PC-3 (cell line): ENCODE measurements around the gene ENG. TPM values are rescaled to one million over a fixed set of nuclear protein-coding genes. Genes with fewer than 3 reads are reported as not detected.

Experiments
- ATAC-seq: fragments of 200-7000 bp; cut with Tn5 transposase; 2 replicates; pipeline ENCODE4 v1.9.1; 2020; ENCODE audit warnings: mild to moderate bottlenecking, moderate library complexity
- BruUV-seq: library from RNA; stranded (reverse); fragments of 400-500 nt; replicated peaks from 2 replicates; lab custom pipeline; 2021; lab: Mats Ljungman, UMichigan
- CTCF ChIA-PET: fragments of 300-600 bp; sonication (Branson Sonifier 250); formaldehyde crosslinking; loops from one replicate; lab custom pipeline; 2022; ENCODE audit warnings: antibody characterized with exemption; lab: Charles Lee
- POLR2A ChIA-PET: fragments of 300-600 bp; sonication (Branson Sonifier 250); formaldehyde crosslinking; loops from one replicate; lab custom pipeline; 2022; ENCODE audit warnings: antibody characterized with exemption; ENCODE audit not compliant: unreplicated experiment; lab: Charles Lee
- DNase-seq: peaks from one replicate; pipeline ENCODE4 v3.0.0-alpha.2; 2015
- H2AFZ ChIP-seq: fragments of 300-600 bp; sonication (generic); 2 replicates; pipeline ENCODE4 v1.6.0; 2016; ENCODE audit warnings: antibody characterized with exemption, low read length
- H3F3A ChIP-seq: fragments of 300-600 bp; sonication (generic); one replicate; pipeline ENCODE4 v1.6.0; 2017; ENCODE audit warnings: antibody characterized with exemption, low read length, control low read depth, mild to moderate bottlenecking; ENCODE audit not compliant: unreplicated experiment
- H3K27ac ChIP-seq: fragments of 300-600 bp; sonication (generic); 2 replicates; pipeline ENCODE4 v1.5.1; 2016; ENCODE audit warnings: mild to moderate bottlenecking, low read length
- H3K27me3 ChIP-seq: fragments of 300-600 bp; sonication (generic); 2 replicates; pipeline ENCODE4 v1.6.1; 2016; ENCODE audit warnings: low read length, mixed read lengths
- H3K36me3 ChIP-seq: fragments of 300-600 bp; sonication (generic); 2 replicates; pipeline ENCODE4 v1.6.1; 2016; ENCODE audit warnings: low read depth, mixed run types, low read length, mixed read lengths
- H3K4me1 ChIP-seq: fragments of 300-600 bp; sonication (generic); 2 replicates; pipeline ENCODE4 v1.5.1; 2016; ENCODE audit warnings: low read length; ENCODE audit not compliant: insufficient read depth
- H3K4me2 ChIP-seq: fragments of 300-600 bp; sonication (generic); 2 replicates; pipeline ENCODE4 v1.6.0; 2016; ENCODE audit warnings: low read length
- H3K4me3 ChIP-seq: fragments of 300-600 bp; sonication (generic); 2 replicates; pipeline ENCODE4 v1.5.1; 2016; ENCODE audit warnings: mild to moderate bottlenecking, low read length, mixed read lengths
- H3K79me2 ChIP-seq: fragments of 300-600 bp; sonication (generic); 2 replicates; pipeline ENCODE4 v1.6.1; 2017; ENCODE audit warnings: low read length, mixed read lengths
- H3K9ac ChIP-seq: fragments of 300-600 bp; sonication (generic); 2 replicates; pipeline ENCODE4 v1.6.0; 2016; ENCODE audit warnings: mild to moderate bottlenecking, low read length
- H3K9me2 ChIP-seq: fragments of 300-600 bp; sonication (generic); replicated peaks from 2 replicates; pipeline ENCODE4 v1.6.1; 2016; ENCODE audit warnings: mixed run types, low read length, mixed read lengths
- H3K9me3 ChIP-seq: fragments of 300-600 bp; sonication (generic); 2 replicates; pipeline ENCODE4 v1.6.1; 2016; ENCODE audit warnings: low read length, mixed read lengths
- H4K20me1 ChIP-seq: fragments of 300-600 bp; sonication (generic); 2 replicates; pipeline ENCODE4 v1.6.1; 2016; ENCODE audit warnings: low read length, mixed read lengths
- CTCF ChIP-seq: fragments of 300-600 bp; sonication (generic); conservative IDR thresholded peaks from 2 replicates; pipeline ENCODE4 v1.5.1; 2017; ENCODE audit warnings: antibody characterized with exemption, low read depth, mild to moderate bottlenecking, low read length
- EZH2 ChIP-seq: fragments of 300-600 bp; sonication (generic); IDR thresholded peaks from one replicate; pipeline ENCODE4 v1.6.1; 2017; ENCODE audit warnings: antibody characterized with exemption, mild to moderate bottlenecking, low read length; ENCODE audit not compliant: unreplicated experiment
- EZH2phosphoT487 ChIP-seq: fragments of 300-600 bp; sonication (generic); IDR thresholded peaks from 2 replicates; pipeline ENCODE4 v1.6.1; 2018; ENCODE audit warnings: mild to moderate bottlenecking, antibody characterized with exemption, low read length, borderline replicate concordance
- intact Hi-C: fragments of 100-400 bp; cut with micrococcal nuclease; formaldehyde crosslinking; loops from 2 replicates; pipeline ENCODE4 v1.9.0; 2023
- total RNA-seq: library from RNA; depleted of rRNA; stranded (reverse); fragments of >200 nt; gene quantifications from 2 replicates; pipeline ENCODE4 v1.2.3, GENCODE V29; 2014

ENG gene
- total RNA-seq, 1 experiment from 2014 or later: 1.1 TPM

DNA sequence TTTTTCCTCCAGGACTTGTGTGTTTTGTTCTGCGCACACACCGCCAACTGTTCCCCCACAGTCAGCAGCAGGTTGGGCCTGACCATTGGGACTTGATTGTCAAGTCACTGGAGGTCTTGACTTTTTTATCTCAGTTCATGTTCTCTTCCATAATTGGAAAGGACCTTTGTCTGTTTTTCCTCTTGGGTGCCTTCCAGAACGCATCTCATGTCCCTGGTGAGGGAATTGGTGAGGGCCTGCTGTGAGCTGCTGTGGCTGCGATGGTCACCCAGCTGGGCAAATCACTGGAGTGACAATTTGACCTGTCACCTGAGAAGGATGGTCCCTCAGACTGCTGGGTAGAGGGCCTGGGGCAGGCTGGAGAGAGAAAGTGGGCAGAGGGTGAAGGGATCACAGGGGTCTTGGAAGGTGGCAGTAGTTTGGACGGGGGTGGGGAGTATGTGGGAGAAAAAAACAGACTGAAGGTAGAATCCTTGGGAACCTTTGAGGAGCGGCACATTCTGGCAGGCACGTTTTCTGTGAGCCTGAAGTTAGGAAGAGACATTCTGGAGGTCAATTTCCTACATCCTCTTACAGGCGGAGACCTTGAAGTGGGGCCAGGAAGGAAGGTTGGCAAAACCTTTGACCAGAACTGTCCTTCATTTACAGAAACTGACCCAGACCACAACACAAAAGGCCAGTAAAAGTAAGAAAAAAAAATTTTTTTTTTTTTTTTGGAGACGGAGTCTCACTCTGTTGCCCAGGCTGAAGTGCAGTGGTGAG is 64.2 kb downstream of the ENG start:
- Histone ChIP-seq H3K9ac (no peak overlapping the region), H2AFZ (no peak overlapping the region), H3K9me3 (no peaks in the 10 kb centered on the region), H4K20me1 (peaks cover 32% of the 10 kb centered on the region), H3K79me2 (peaks cover 42% of the 10 kb centered on the region), H3K27me3 (no peaks in the 10 kb centered on the region), H3F3A (no peaks in the 10 kb centered on the region), H3K4me2 (no peak overlapping the region), H3K9me2 (no peaks in the 10 kb centered on the region), H3K27ac (no peak overlapping the region), H3K36me3 (peaks cover 48% of the 10 kb centered on the region), H3K4me1 (peaks cover 7% of the 10 kb centered on the region), H3K4me3 (no peak overlapping the region)
- CTCF ChIA-PET: no interaction called here
- TF ChIP-seq EZH2: no peak
- TF ChIP-seq CTCF: no peak
- TF ChIP-seq EZH2phosphoT487: no peak
- BruUV-seq: no TSS peak
- DNase-seq: no peak
- intact Hi-C loops: no loop called here
- POLR2A ChIA-PET: no interaction called here
- ATAC-seq: no peak

GRCh38 chr9:127789179-127789578 is 65.3 kb downstream of the ENG start:
- Histone ChIP-seq H3K9ac (no peak overlapping the region), H3K4me1 (peaks cover 10% of the 10 kb centered on the region), H3K27me3 (no peaks in the 10 kb centered on the region), H3K4me3 (no peak overlapping the region), H3K27ac (no peak overlapping the region), H4K20me1 (peaks cover 32% of the 10 kb centered on the region), H3K79me2 (peaks cover 42% of the 10 kb centered on the region), H3F3A (no peaks in the 10 kb centered on the region), H3K9me3 (no peaks in the 10 kb centered on the region), H3K9me2 (no peaks in the 10 kb centered on the region), H3K36me3 (peaks cover 48% of the 10 kb centered on the region), H3K4me2 (no peak overlapping the region), H2AFZ (no peak overlapping the region)
- DNase-seq (no peak), ATAC-seq (no peak)
- no peak for TF ChIP-seq CTCF
- BruUV-seq: no TSS peak
- ChIA-PET POLR2A (no interaction called here), CTCF (no interaction called here)
- intact Hi-C loops: no loop called here

- peaks cover 32% of the 10 kb centered on the region for H4K20me1 ChIP-seq
- CTCF ChIA-PET: no interaction called here
Observed at GRCh38 chr9:127788337-127789011, 66.0 kb downstream of the ENG start.

More at GRCh38 chr9:127788337-127789011, 66.0 kb downstream of the ENG start:
- H3K27ac ChIP-seq: no peak overlapping the region
- no peak overlapping the region for H2AFZ ChIP-seq
- DNase-seq (no peak), ATAC-seq (no peak)
- POLR2A ChIA-PET: no interaction called here
- H3K27me3 ChIP-seq: no peaks in the 10 kb centered on the region
- peaks cover 10% of the 10 kb centered on the region for H3K4me1 ChIP-seq
- peaks cover 48% of the 10 kb centered on the region for H3K36me3 ChIP-seq
- peaks cover 42% of the 10 kb centered on the region for H3K79me2 ChIP-seq
- no TSS peak for BruUV-seq
- H3K9me2 ChIP-seq: no peaks in the 10 kb centered on the region
- H3K4me3 ChIP-seq: no peak overlapping the region
- H3K9ac ChIP-seq: no peak overlapping the region
- intact Hi-C loops: no loop called here
- no peaks in the 10 kb centered on the region for H3K9me3 ChIP-seq
- H3F3A ChIP-seq: no peaks in the 10 kb centered on the region
- no peak overlapping the region for H3K4me2 ChIP-seq
- TF ChIP-seq EZH2phosphoT487: no peak
- TF ChIP-seq EZH2: no peak
- no peak for TF ChIP-seq CTCF
